ENCODE results near the gene CCDC102A. TPM values are rescaled to one million over a fixed set of nuclear protein-coding genes. Genes with fewer than 3 reads are reported as not detected.
A peak's percentile ranks its signal among the peaks of the same experiment; 100 is the strongest.

CCDC102A gene
- total RNA-seq, 1 donor from 2014 or later = 11.3 TPM

GRCh38 chr16:57577214-57577613 lies 40.8 kb upstream of the CCDC102A start:
- intact Hi-C loops (cut with DNase I) = no loop called here
- ATAC-seq = no peak

GRCh38 chr16:57576429-57576870 lies 40.1 kb upstream of the CCDC102A start:
- Histone ChIP-seq H3K4me3 (no peak overlapping the region), H3K27ac (no peak overlapping the region), H3K36me3 (no peaks in the 10 kb centered on the region), H3K27me3 (no peaks in the 10 kb centered on the region), H3K9me3 (no peaks in the 10 kb centered on the region), H3K4me1 (peaks cover 3% of the 10 kb centered on the region)
- intact Hi-C loops (cut with DNase I) = no loop called here
- DNase-seq (peak; percentile 84), ATAC-seq (peak; percentile 87)
- TF ChIP-seq, protein P1, sequence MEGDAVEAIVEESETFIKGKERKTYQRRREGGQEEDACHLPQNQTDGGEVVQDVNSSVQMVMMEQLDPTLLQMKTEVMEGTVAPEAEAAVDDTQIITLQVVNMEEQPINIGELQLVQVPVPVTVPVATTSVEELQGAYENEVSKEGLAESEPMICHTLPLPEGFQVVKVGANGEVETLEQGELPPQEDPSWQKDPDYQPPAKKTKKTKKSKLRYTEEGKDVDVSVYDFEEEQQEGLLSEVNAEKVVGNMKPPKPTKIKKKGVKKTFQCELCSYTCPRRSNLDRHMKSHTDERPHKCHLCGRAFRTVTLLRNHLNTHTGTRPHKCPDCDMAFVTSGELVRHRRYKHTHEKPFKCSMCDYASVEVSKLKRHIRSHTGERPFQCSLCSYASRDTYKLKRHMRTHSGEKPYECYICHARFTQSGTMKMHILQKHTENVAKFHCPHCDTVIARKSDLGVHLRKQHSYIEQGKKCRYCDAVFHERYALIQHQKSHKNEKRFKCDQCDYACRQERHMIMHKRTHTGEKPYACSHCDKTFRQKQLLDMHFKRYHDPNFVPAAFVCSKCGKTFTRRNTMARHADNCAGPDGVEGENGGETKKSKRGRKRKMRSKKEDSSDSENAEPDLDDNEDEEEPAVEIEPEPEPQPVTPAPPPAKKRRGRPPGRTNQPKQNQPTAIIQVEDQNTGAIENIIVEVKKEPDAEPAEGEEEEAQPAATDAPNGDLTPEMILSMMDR (IDR thresholded peaks at IDR 0.05) = peak; percentile 97

More at GRCh38 chr16:57577214-57577613, 40.8 kb upstream of the CCDC102A start:
- DNase-seq = no peak
- H3K36me3 ChIP-seq = no peaks in the 10 kb centered on the region
- H3K4me3 ChIP-seq = no peak overlapping the region
- peaks cover 3% of the 10 kb centered on the region for H3K4me1 ChIP-seq
- H3K27me3 ChIP-seq = no peaks in the 10 kb centered on the region
- TF ChIP-seq, protein P1 (IDR thresholded peaks at IDR 0.05) = no peak
- H3K27ac ChIP-seq = peak overlapping the region; percentile 17
- H3K9me3 ChIP-seq = no peaks in the 10 kb centered on the region

GRCh38 chr16:57575468-57576277 lies 39.3 kb upstream of the CCDC102A start:
- H3K36me3 ChIP-seq = no peaks in the 10 kb centered on the region
- ATAC-seq (no peak), DNase-seq (no peak)
- no peak overlapping the region for H3K4me3 ChIP-seq
- peaks cover 3% of the 10 kb centered on the region for H3K4me1 ChIP-seq
- TF ChIP-seq, protein P1 (IDR thresholded peaks at IDR 0.05) = no peak
- no peaks in the 10 kb centered on the region for H3K27me3 ChIP-seq
- no peaks in the 10 kb centered on the region for H3K9me3 ChIP-seq
- intact Hi-C loops (cut with DNase I) = no loop called here
- no peak overlapping the region for H3K27ac ChIP-seq

GRCh38 chr16:57574646-57575467 lies 38.5 kb upstream of the CCDC102A start:
- no peaks in the 10 kb centered on the region for H3K27me3 ChIP-seq
- H3K27ac ChIP-seq = no peak overlapping the region
- H3K36me3 ChIP-seq = no peaks in the 10 kb centered on the region
- no peak for DNase-seq
- peaks cover 3% of the 10 kb centered on the region for H3K4me1 ChIP-seq
- ATAC-seq = no peak
- no peaks in the 10 kb centered on the region for H3K9me3 ChIP-seq
- intact Hi-C loops (cut with DNase I) = no loop called here
- TF ChIP-seq, protein P1 (IDR thresholded peaks at IDR 0.05) = no peak
- H3K4me3 ChIP-seq = no peak overlapping the region

- Histone ChIP-seq H3K27me3 (no peaks in the 10 kb centered on the region), H3K9me3 (no peaks in the 10 kb centered on the region), H3K4me3 (no peak overlapping the region), H3K4me1 (peaks cover 2% of the 10 kb centered on the region), H3K27ac (no peak overlapping the region), H3K36me3 (no peaks in the 10 kb centered on the region)
- TF ChIP-seq, protein P1 (IDR thresholded peaks at IDR 0.05) = no peak
- ATAC-seq (no peak), DNase-seq (no peak)
- intact Hi-C loops (cut with DNase I) = no loop called here
Measured at GRCh38 chr16:57574086-57574485, 37.7 kb upstream of the CCDC102A start.

Data from upper lobe of right lung (tissue), 1 donor.